Measurements from ENCODE around the gene TNFAIP8L1.

- TF ChIP-seq CTCF (IDR thresholded peaks at IDR 0.05; ENCODE audit: low read length) (no peak), EZH2 (optimal IDR thresholded peaks at IDR 0.05; ENCODE audit: low read depth, low read length) (no peak)
These were observed 48.1 kb downstream of the TNFAIP8L1 start for GRCh38 chr19:4687396-4687795.
